NCI-H524 treated with DMSO at 0.1 percent for 48 hours (cell line): Measurements from ENCODE around the gene STK17B.
A peak's percentile ranks its signal among the peaks of the same experiment; 100 is the strongest.

Source experiments
- DNase-seq: peaks from one replicate; lab custom pipeline; 2025; lab: John Stamatoyannopoulos, UW

The STK17B gene

GRCh38 chr2:196183528-196184231 is 12.3 kb upstream of the STK17B start:
- no peak for DNase-seq

- DNase-seq: peak; percentile 53
Measured at GRCh38 chr2:196183172-196183473, 11.7 kb upstream of the STK17B start.

- DNase-seq: no peak
Measured at GRCh38 chr2:196182439-196183171, 11.2 kb upstream of the STK17B start.

GRCh38 chr2:196181484-196181883 is 10.1 kb upstream of the STK17B start:
- peak; percentile 73 for DNase-seq

GRCh38 chr2:196177124-196177523 is 5.7 kb upstream of the STK17B start:
- DNase-seq: no peak

- no peak for DNase-seq
Measured at GRCh38 chr2:196176142-196176738, 4.9 kb upstream of the STK17B start.

GRCh38 chr2:196174404-196174803 is 3.0 kb upstream of the STK17B start:
- no peak for DNase-seq

- DNase-seq: no peak
Measured at GRCh38 chr2:196173505-196173904, 2.1 kb upstream of the STK17B start.

GRCh38 chr2:196172951-196173350 is 1.6 kb upstream of the STK17B start:
- DNase-seq: no peak

- DNase-seq: no peak
Measured at GRCh38 chr2:196171946-196172345, 568 bp upstream of the STK17B start.

- DNase-seq: no peak
Measured at GRCh38 chr2:196170606-196171247, 651 bp downstream of the STK17B start.

GRCh38 chr2:196170213-196170605 is 1.2 kb downstream of the STK17B start:
- DNase-seq: no peak

- no peak for DNase-seq
Measured at GRCh38 chr2:196169516-196169915, 1.9 kb downstream of the STK17B start.

GRCh38 chr2:196168181-196168580 is 3.2 kb downstream of the STK17B start:
- DNase-seq: no peak

- no peak for DNase-seq
Measured at GRCh38 chr2:196167666-196168065, 3.7 kb downstream of the STK17B start.

- DNase-seq: no peak
Measured at GRCh38 chr2:196166876-196167275, 4.5 kb downstream of the STK17B start.

- no peak for DNase-seq
Measured at GRCh38 chr2:196165016-196165415, 6.4 kb downstream of the STK17B start.

GRCh38 chr2:196163285-196163684 is 8.1 kb downstream of the STK17B start:
- no peak for DNase-seq

- no peak for DNase-seq
Measured at GRCh38 chr2:196162586-196163175, 8.7 kb downstream of the STK17B start.

GRCh38 chr2:196160946-196161345 is 10.4 kb downstream of the STK17B start:
- DNase-seq: no peak

GRCh38 chr2:196160101-196160500 is 11.3 kb downstream of the STK17B start:
- no peak for DNase-seq

- DNase-seq: no peak
Measured at GRCh38 chr2:196159221-196159892, 12.0 kb downstream of the STK17B start.
